ENCODE measurements around the gene PPP2R2B.

PPP2R2B gene

GRCh38 chr5:146606893-146607292 is 271.7 kb downstream of the PPP2R2B start:
- H4K20me1 ChIP-seq (ENCODE audit: insufficient read depth): no peaks in the 10 kb centered on the region
- no peak overlapping the region for H3K27ac ChIP-seq
- H3K4me3 ChIP-seq (IDR thresholded peaks at IDR 0.05; ENCODE audit: insufficient read depth, low read depth, low read length): no peak overlapping the region
- H3K9ac ChIP-seq: no peak overlapping the region
- H3K79me2 ChIP-seq (ENCODE audit: insufficient read depth, low read depth): no peaks in the 10 kb centered on the region
- no peaks in the 10 kb centered on the region for H3K27me3 ChIP-seq (ENCODE audit: insufficient read depth, low read depth)
- no peaks in the 10 kb centered on the region for H3K36me3 ChIP-seq (ENCODE audit: insufficient read depth)
- no peak for TF ChIP-seq CTCF (conservative IDR thresholded peaks at IDR 0.05; ENCODE audit: low read depth, low read length)
- H3K4me2 ChIP-seq: no peak overlapping the region
- no peaks in the 10 kb centered on the region for H3K4me1 ChIP-seq (ENCODE audit: low read depth, poor library complexity, severe bottlenecking)
- H2AFZ ChIP-seq (ENCODE audit: low read depth): no peak overlapping the region

- no peak overlapping the region for H3K27ac ChIP-seq
- no peaks in the 10 kb centered on the region for H3K4me1 ChIP-seq (ENCODE audit: low read depth, poor library complexity, severe bottlenecking)
- no peaks in the 10 kb centered on the region for H3K27me3 ChIP-seq (ENCODE audit: insufficient read depth, low read depth)
- H3K4me3 ChIP-seq (IDR thresholded peaks at IDR 0.05; ENCODE audit: insufficient read depth, low read depth, low read length): no peak overlapping the region
- H4K20me1 ChIP-seq (ENCODE audit: insufficient read depth): no peaks in the 10 kb centered on the region
- H3K36me3 ChIP-seq (ENCODE audit: insufficient read depth): no peaks in the 10 kb centered on the region
- no peak overlapping the region for H3K9ac ChIP-seq
- H2AFZ ChIP-seq (ENCODE audit: low read depth): no peak overlapping the region
- H3K79me2 ChIP-seq (ENCODE audit: insufficient read depth, low read depth): no peaks in the 10 kb centered on the region
- H3K4me2 ChIP-seq: no peak overlapping the region
- no peak for TF ChIP-seq CTCF (conservative IDR thresholded peaks at IDR 0.05; ENCODE audit: low read depth, low read length)
Measured at GRCh38 chr5:146600376-146600775, 278.2 kb downstream of the PPP2R2B start.

GRCh38 chr5:146599261-146599660 is 279.3 kb downstream of the PPP2R2B start:
- Histone ChIP-seq H3K27ac (no peak overlapping the region), H3K79me2 (ENCODE audit: insufficient read depth, low read depth) (no peaks in the 10 kb centered on the region), H3K36me3 (ENCODE audit: insufficient read depth) (no peaks in the 10 kb centered on the region), H3K27me3 (ENCODE audit: insufficient read depth, low read depth) (no peaks in the 10 kb centered on the region), H4K20me1 (ENCODE audit: insufficient read depth) (no peaks in the 10 kb centered on the region), H3K4me1 (ENCODE audit: low read depth, poor library complexity, severe bottlenecking) (no peaks in the 10 kb centered on the region), H3K4me3 (IDR thresholded peaks at IDR 0.05; ENCODE audit: insufficient read depth, low read depth, low read length) (no peak overlapping the region), H3K4me2 (no peak overlapping the region), H3K9ac (no peak overlapping the region), H2AFZ (ENCODE audit: low read depth) (no peak overlapping the region)
- no peak for TF ChIP-seq CTCF (conservative IDR thresholded peaks at IDR 0.05; ENCODE audit: low read depth, low read length)

- no peak overlapping the region for H3K4me2 ChIP-seq
- H3K36me3 ChIP-seq (ENCODE audit: insufficient read depth): no peaks in the 10 kb centered on the region
- no peak overlapping the region for H3K27ac ChIP-seq
- no peak overlapping the region for H3K9ac ChIP-seq
- H2AFZ ChIP-seq (ENCODE audit: low read depth): no peak overlapping the region
- H3K4me3 ChIP-seq (IDR thresholded peaks at IDR 0.05; ENCODE audit: insufficient read depth, low read depth, low read length): no peak overlapping the region
- no peaks in the 10 kb centered on the region for H3K27me3 ChIP-seq (ENCODE audit: insufficient read depth, low read depth)
- no peaks in the 10 kb centered on the region for H4K20me1 ChIP-seq (ENCODE audit: insufficient read depth)
- no peak for TF ChIP-seq CTCF (conservative IDR thresholded peaks at IDR 0.05; ENCODE audit: low read depth, low read length)
- H3K4me1 ChIP-seq (ENCODE audit: low read depth, poor library complexity, severe bottlenecking): no peaks in the 10 kb centered on the region
- H3K79me2 ChIP-seq (ENCODE audit: insufficient read depth, low read depth): no peaks in the 10 kb centered on the region
Measured at GRCh38 chr5:146595088-146595487, 283.5 kb downstream of the PPP2R2B start.
